Measurements from ENCODE around the gene RASSF4.

DNA sequence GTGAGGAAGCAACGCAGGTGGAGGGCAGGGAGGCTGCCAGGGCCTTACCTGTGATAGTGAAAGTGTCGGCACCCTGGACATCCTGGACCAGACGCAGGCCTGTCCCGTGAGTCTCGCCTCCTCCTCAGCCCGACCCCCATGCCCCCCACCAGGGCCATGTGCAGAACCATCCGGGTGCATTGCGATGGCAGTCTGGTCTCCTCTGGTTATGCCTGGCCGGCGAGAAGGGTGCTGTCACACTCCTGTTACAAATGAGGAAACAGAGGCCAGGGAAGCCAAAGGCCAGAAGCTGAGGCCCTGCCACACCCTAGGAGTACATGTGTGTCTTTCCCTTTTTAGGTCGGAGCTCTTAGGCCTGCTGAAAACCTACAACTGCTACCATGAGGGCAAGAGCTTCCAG lies 11.8 kb downstream of the RASSF4 start:
- TF ChIP-seq POLR2A (IDR thresholded peaks at IDR 0.05; ENCODE audit: low read length) (no peak), GATA1 (IDR thresholded peaks at IDR 0.05; ENCODE audit: low read depth, low read length) (no peak)
